ENCODE measurements around the gene KLHL13.

DNA sequence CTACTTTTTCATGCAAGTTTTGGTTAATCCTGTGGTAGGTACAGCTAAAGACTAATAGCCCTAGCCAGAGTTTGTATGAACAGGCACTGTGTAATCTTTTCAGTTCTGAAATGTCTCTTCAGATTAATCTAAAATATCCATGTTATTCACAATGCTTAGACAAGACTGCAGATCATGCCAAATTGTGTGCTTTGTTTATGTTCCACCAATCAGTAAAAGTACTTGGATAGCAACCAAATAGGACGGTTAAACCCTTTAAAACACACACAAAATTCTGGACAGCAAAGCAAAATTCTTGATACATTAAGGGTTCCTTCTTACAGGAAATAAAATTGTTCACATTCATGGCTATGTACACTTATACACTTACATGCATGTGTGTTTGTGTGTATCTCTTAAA, 139.1 kb downstream of the KLHL13 start:
- no peak for TF ChIP-seq POLR2A (IDR thresholded peaks at IDR 0.05)
- TF ChIP-seq, protein P1, sequence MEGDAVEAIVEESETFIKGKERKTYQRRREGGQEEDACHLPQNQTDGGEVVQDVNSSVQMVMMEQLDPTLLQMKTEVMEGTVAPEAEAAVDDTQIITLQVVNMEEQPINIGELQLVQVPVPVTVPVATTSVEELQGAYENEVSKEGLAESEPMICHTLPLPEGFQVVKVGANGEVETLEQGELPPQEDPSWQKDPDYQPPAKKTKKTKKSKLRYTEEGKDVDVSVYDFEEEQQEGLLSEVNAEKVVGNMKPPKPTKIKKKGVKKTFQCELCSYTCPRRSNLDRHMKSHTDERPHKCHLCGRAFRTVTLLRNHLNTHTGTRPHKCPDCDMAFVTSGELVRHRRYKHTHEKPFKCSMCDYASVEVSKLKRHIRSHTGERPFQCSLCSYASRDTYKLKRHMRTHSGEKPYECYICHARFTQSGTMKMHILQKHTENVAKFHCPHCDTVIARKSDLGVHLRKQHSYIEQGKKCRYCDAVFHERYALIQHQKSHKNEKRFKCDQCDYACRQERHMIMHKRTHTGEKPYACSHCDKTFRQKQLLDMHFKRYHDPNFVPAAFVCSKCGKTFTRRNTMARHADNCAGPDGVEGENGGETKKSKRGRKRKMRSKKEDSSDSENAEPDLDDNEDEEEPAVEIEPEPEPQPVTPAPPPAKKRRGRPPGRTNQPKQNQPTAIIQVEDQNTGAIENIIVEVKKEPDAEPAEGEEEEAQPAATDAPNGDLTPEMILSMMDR (IDR thresholded peaks at IDR 0.05), result no peak
